ENCODE measurements around the gene ZBTB7A.

ZBTB7A gene

GRCh38 chr19:4066682-4067395, at the start of gene ZBTB7A:
TSS of gene ZBTB7A (minus strand) at chr19:4066899. CDS start at chr19:4055232, 11,667 bp downstream.
- peak within 1 kb of the TSS; percentile 47 to 78 for H3K9ac ChIP-seq (ENCODE audit: low read length in 2 of 2)
- no peaks in the 10 kb centered on the region for H3K9me3 ChIP-seq (ENCODE audit: control insufficient read depth in 2 of 2, low read length in 2 of 2)
- no peaks in the 10 kb centered on the region for H3K27me3 ChIP-seq (ENCODE audit: control insufficient read depth in 1 of 2, insufficient read depth in 2 of 2, low read length in 2 of 2)
- H3K27ac ChIP-seq (ENCODE audit: low read length): peak within 1 kb of the TSS; percentile 86
- peak within 1 kb of the TSS; percentile 74 to 75 for H3K4me3 ChIP-seq (ENCODE audit: low read length in 2 of 2)
- peaks cover 0 to 2% of the 10 kb centered on the region in 2 donors for H3K36me3 ChIP-seq (ENCODE audit: control insufficient read depth in 2 of 2, insufficient read depth in 2 of 2, low read length in 2 of 2)
- peaks cover 34% of the 10 kb centered on the region for H3K4me1 ChIP-seq (ENCODE audit: control insufficient read depth, insufficient read depth, low read length)

GRCh38 chr19:4115818-4116385, 49.2 kb upstream of the ZBTB7A start:
- H3K27ac ChIP-seq (ENCODE audit: low read length): no peak overlapping the region
- peaks cover 2% of the 10 kb centered on the region for H3K4me1 ChIP-seq (ENCODE audit: control insufficient read depth, insufficient read depth, low read length)
- H3K9me3 ChIP-seq (ENCODE audit: control insufficient read depth in 2 of 2, low read length in 2 of 2): no peaks in the 10 kb centered on the region
- peaks cover 20 to 36% of the 10 kb centered on the region in 2 donors for H3K36me3 ChIP-seq (ENCODE audit: control insufficient read depth in 2 of 2, insufficient read depth in 2 of 2, low read length in 2 of 2)
- H3K4me3 ChIP-seq (ENCODE audit: low read length in 2 of 2): no peak overlapping the region
- H3K9ac ChIP-seq (ENCODE audit: low read length in 2 of 2): no peak overlapping the region
- H3K27me3 ChIP-seq (ENCODE audit: control insufficient read depth in 1 of 2, insufficient read depth in 2 of 2, low read length in 2 of 2): no peaks in the 10 kb centered on the region

GRCh38 chr19:4115050-4115817, 48.5 kb upstream of the ZBTB7A start:
- H3K27me3 ChIP-seq (ENCODE audit: control insufficient read depth in 1 of 2, insufficient read depth in 2 of 2, low read length in 2 of 2): no peaks in the 10 kb centered on the region
- H3K36me3 ChIP-seq (ENCODE audit: control insufficient read depth in 2 of 2, insufficient read depth in 2 of 2, low read length in 2 of 2): peaks cover 26 to 41% of the 10 kb centered on the region in 2 donors
- no peak overlapping the region for H3K9ac ChIP-seq (ENCODE audit: low read length in 2 of 2)
- no peaks in the 10 kb centered on the region for H3K4me1 ChIP-seq (ENCODE audit: control insufficient read depth, insufficient read depth, low read length)
- H3K9me3 ChIP-seq (ENCODE audit: control insufficient read depth in 2 of 2, low read length in 2 of 2): no peaks in the 10 kb centered on the region
- H3K27ac ChIP-seq (ENCODE audit: low read length): no peak overlapping the region
- H3K4me3 ChIP-seq (ENCODE audit: low read length in 2 of 2): no peak overlapping the region

GRCh38 chr19:4114181-4114580, 47.5 kb upstream of the ZBTB7A start:
- Histone ChIP-seq H3K27ac (ENCODE audit: low read length) (no peak overlapping the region), H3K36me3 (ENCODE audit: control insufficient read depth in 2 of 2, insufficient read depth in 2 of 2, low read length in 2 of 2) (peaks cover 31 to 45% of the 10 kb centered on the region in 2 donors), H3K9ac (ENCODE audit: low read length in 2 of 2) (no peak overlapping the region)

GRCh38 chr19:4113398-4114088, 46.8 kb upstream of the ZBTB7A start:
- Histone ChIP-seq H3K36me3 (ENCODE audit: control insufficient read depth in 2 of 2, insufficient read depth in 2 of 2, low read length in 2 of 2) (peaks cover 31 to 50% of the 10 kb centered on the region in 2 donors), H3K27me3 (ENCODE audit: control insufficient read depth in 1 of 2, insufficient read depth in 2 of 2, low read length in 2 of 2) (no peaks in the 10 kb centered on the region), H3K4me1 (ENCODE audit: control insufficient read depth, insufficient read depth, low read length) (no peaks in the 10 kb centered on the region), H3K9me3 (ENCODE audit: control insufficient read depth in 2 of 2, low read length in 2 of 2) (no peaks in the 10 kb centered on the region), H3K27ac (ENCODE audit: low read length) (no peak overlapping the region), H3K4me3 (ENCODE audit: low read length in 2 of 2) (no peak overlapping the region), H3K9ac (ENCODE audit: low read length in 2 of 2) (no peak overlapping the region)

More at GRCh38 chr19:4114181-4114580, 47.5 kb upstream of the ZBTB7A start:
- Histone ChIP-seq H3K4me3 (ENCODE audit: low read length in 2 of 2) (no peak overlapping the region), H3K9me3 (ENCODE audit: control insufficient read depth in 2 of 2, low read length in 2 of 2) (no peaks in the 10 kb centered on the region), H3K27me3 (ENCODE audit: control insufficient read depth in 1 of 2, insufficient read depth in 2 of 2, low read length in 2 of 2) (no peaks in the 10 kb centered on the region), H3K4me1 (ENCODE audit: control insufficient read depth, insufficient read depth, low read length) (no peaks in the 10 kb centered on the region)

GRCh38 chr19:4112367-4112766, 45.7 kb upstream of the ZBTB7A start:
- H3K36me3 ChIP-seq (ENCODE audit: control insufficient read depth in 2 of 2, insufficient read depth in 2 of 2, low read length in 2 of 2): peaks cover 31 to 51% of the 10 kb centered on the region in 2 donors
- no peak overlapping the region for H3K4me3 ChIP-seq (ENCODE audit: low read length in 2 of 2)
- no peaks in the 10 kb centered on the region for H3K27me3 ChIP-seq (ENCODE audit: control insufficient read depth in 1 of 2, insufficient read depth in 2 of 2, low read length in 2 of 2)
- H3K27ac ChIP-seq (ENCODE audit: low read length): no peak overlapping the region
- H3K9ac ChIP-seq (ENCODE audit: low read length in 2 of 2): no peak overlapping the region
- no peaks in the 10 kb centered on the region for H3K4me1 ChIP-seq (ENCODE audit: control insufficient read depth, insufficient read depth, low read length)
- no peaks in the 10 kb centered on the region for H3K9me3 ChIP-seq (ENCODE audit: control insufficient read depth in 2 of 2, low read length in 2 of 2)

GRCh38 chr19:4109626-4109945, 42.9 kb upstream of the ZBTB7A start:
- Histone ChIP-seq H3K4me3 (ENCODE audit: low read length in 2 of 2) (no peak overlapping the region), H3K9ac (ENCODE audit: low read length in 2 of 2) (no peak overlapping the region), H3K4me1 (ENCODE audit: control insufficient read depth, insufficient read depth, low read length) (no peaks in the 10 kb centered on the region), H3K27ac (ENCODE audit: low read length) (no peak overlapping the region), H3K9me3 (ENCODE audit: control insufficient read depth in 2 of 2, low read length in 2 of 2) (no peaks in the 10 kb centered on the region), H3K27me3 (ENCODE audit: control insufficient read depth in 1 of 2, insufficient read depth in 2 of 2, low read length in 2 of 2) (no peaks in the 10 kb centered on the region), H3K36me3 (ENCODE audit: control insufficient read depth in 2 of 2, insufficient read depth in 2 of 2, low read length in 2 of 2) (peaks cover 31 to 50% of the 10 kb centered on the region in 2 donors)

- Histone ChIP-seq H3K4me3 (ENCODE audit: low read length in 2 of 2) (no peak overlapping the region), H3K36me3 (ENCODE audit: control insufficient read depth in 2 of 2, insufficient read depth in 2 of 2, low read length in 2 of 2) (peaks cover 26 to 45% of the 10 kb centered on the region in 2 donors), H3K4me1 (ENCODE audit: control insufficient read depth, insufficient read depth, low read length) (no peaks in the 10 kb centered on the region), H3K27ac (ENCODE audit: low read length) (no peak overlapping the region), H3K27me3 (ENCODE audit: control insufficient read depth in 1 of 2, insufficient read depth in 2 of 2, low read length in 2 of 2) (no peaks in the 10 kb centered on the region), H3K9me3 (ENCODE audit: control insufficient read depth in 2 of 2, low read length in 2 of 2) (no peaks in the 10 kb centered on the region), H3K9ac (ENCODE audit: low read length in 2 of 2) (no peak overlapping the region)
These were observed 42.3 kb upstream of the ZBTB7A start for GRCh38 chr19:4108767-4109625.

GRCh38 chr19:4103080-4103433, 36.4 kb upstream of the ZBTB7A start:
- Histone ChIP-seq H3K27ac (ENCODE audit: low read length) (no peak overlapping the region), H3K27me3 (ENCODE audit: control insufficient read depth in 1 of 2, insufficient read depth in 2 of 2, low read length in 2 of 2) (no peaks in the 10 kb centered on the region), H3K36me3 (ENCODE audit: control insufficient read depth in 2 of 2, insufficient read depth in 2 of 2, low read length in 2 of 2) (peaks cover 26 to 39% of the 10 kb centered on the region in 2 donors), H3K9me3 (ENCODE audit: control insufficient read depth in 2 of 2, low read length in 2 of 2) (no peaks in the 10 kb centered on the region), H3K4me1 (ENCODE audit: control insufficient read depth, insufficient read depth, low read length) (no peaks in the 10 kb centered on the region), H3K9ac (ENCODE audit: low read length in 2 of 2) (no peak overlapping the region), H3K4me3 (ENCODE audit: low read length in 2 of 2) (no peak overlapping the region)
